Chondrocyte (in vitro differentiated cells): ENCODE results near the gene DGUOK. TPM values are rescaled to one million over a fixed set of nuclear protein-coding genes. Genes with fewer than 3 reads are reported as not detected.
"Not testable (repeated sequence)": the region's sequence is repeated elsewhere in the genome, so short reads cannot be mapped to it uniquely, and the experiment has no call there.

Experiments
- DNase-seq: peaks from one replicate; pipeline ENCODE4 v3.0.0; 2021; ENCODE audit warnings: mixed read lengths, low spot score
- H3K27ac Mint-ChIP-seq: one replicate; pipeline ENCODE4 v1.8.0; 2021; ENCODE audit warnings: mild to moderate bottlenecking, moderate library complexity, mixed read lengths; ENCODE audit not compliant: unreplicated experiment
- H3K27me3 Mint-ChIP-seq: 2 replicates; pipeline ENCODE4 v1.8.0; 2021; ENCODE audit warnings: low read depth, mixed read lengths
- H3K36me3 Mint-ChIP-seq: 2 replicates; pipeline ENCODE4 v1.8.0; 2021; ENCODE audit warnings: low read depth, mixed read lengths
- H3K4me1 Mint-ChIP-seq: 2 replicates; pipeline ENCODE4 v1.8.0; 2021; ENCODE audit warnings: low read depth, mild to moderate bottlenecking, mixed read lengths
- H3K4me3 Mint-ChIP-seq: one replicate; pipeline ENCODE4 v1.8.0; 2021; ENCODE audit warnings: mild to moderate bottlenecking, moderate library complexity, mixed read lengths; ENCODE audit not compliant: unreplicated experiment
- H3K9me3 Mint-ChIP-seq: 2 replicates; pipeline ENCODE4 v1.8.0; 2021; ENCODE audit warnings: low read depth, mixed read lengths
- total RNA-seq: library from RNA; stranded (reverse); gene quantifications from 3 replicates; pipeline ENCODE4 v1.2.1, GENCODE V29; 2021
- TF ChIP-seq, protein P1 (sequence below): fragments of 200-600 bp; sonication (generic); IDR thresholded peaks from 2 replicates; pipeline ENCODE4 v1.5.0; 2021; ENCODE audit warnings: antibody characterized with exemption, mild to moderate bottlenecking, moderate library complexity

The DGUOK gene
- total RNA-seq, 1 donor from 2014 or later: 60.8 TPM

DNA sequence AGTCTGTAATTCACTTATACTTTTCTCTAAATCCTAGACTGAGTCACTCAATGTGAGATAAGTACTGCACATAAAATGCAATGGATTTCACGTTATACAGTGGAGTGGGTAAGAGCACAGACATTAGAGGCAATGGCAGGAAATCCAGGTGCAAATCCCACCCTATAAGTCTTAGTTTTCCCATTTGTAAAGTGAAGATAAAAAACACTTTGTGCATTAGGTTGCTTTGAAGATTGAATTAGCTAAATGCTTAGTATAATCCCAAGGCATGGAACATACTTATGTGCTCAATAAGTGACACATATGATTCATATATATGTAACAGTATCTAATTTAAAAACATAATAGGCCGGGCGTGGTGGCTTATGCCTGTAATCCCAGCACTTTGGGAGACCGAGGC is 23.4 kb upstream of the DGUOK start:
- Mint-ChIP-seq H3K27ac (no peak overlapping the region), H3K4me1 (peaks cover 53% of the 10 kb centered on the region), H3K27me3 (no peaks in the 10 kb centered on the region), H3K4me3 (no peak overlapping the region), H3K9me3 (no peaks in the 10 kb centered on the region), H3K36me3 (peaks cover 29% of the 10 kb centered on the region)
- DNase-seq: no peak
- TF ChIP-seq, protein P1, sequence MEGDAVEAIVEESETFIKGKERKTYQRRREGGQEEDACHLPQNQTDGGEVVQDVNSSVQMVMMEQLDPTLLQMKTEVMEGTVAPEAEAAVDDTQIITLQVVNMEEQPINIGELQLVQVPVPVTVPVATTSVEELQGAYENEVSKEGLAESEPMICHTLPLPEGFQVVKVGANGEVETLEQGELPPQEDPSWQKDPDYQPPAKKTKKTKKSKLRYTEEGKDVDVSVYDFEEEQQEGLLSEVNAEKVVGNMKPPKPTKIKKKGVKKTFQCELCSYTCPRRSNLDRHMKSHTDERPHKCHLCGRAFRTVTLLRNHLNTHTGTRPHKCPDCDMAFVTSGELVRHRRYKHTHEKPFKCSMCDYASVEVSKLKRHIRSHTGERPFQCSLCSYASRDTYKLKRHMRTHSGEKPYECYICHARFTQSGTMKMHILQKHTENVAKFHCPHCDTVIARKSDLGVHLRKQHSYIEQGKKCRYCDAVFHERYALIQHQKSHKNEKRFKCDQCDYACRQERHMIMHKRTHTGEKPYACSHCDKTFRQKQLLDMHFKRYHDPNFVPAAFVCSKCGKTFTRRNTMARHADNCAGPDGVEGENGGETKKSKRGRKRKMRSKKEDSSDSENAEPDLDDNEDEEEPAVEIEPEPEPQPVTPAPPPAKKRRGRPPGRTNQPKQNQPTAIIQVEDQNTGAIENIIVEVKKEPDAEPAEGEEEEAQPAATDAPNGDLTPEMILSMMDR: no peak

DNA sequence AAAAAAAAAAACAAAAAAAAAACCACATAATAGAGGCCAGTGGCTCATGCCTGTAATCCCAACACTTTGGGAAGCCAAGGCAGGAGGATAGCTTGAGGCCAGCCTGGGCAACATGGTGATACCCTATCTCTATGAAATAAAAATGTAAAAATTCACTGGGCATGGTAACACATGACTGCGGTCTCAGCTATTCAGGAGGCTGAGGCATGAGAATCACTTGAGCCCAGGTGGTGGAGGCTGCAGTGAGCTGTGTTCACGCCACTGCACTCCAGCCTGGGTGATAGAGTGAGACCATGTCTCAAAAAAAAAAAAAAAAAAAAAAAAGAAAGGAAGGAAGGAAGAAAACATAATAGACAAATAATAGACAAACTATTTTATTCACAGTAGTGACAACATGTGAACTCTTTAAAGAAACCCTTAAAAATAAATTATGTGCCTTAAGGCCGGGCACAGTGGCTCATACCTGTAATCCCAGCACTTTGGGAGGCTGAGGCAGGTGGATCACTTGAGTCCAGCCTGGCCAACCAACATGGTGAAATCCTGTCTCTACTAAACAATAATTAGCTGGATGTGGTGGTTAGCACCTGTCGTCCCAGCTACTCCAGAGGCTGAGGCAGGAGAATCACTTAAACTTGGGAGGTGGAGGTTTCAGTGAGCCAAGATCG is 22.6 kb upstream of the DGUOK start:
- Mint-ChIP-seq H3K36me3 (peaks cover 34% of the 10 kb centered on the region), H3K27ac (peak overlapping the region; percentile 51)
- H3K4me3 Mint-ChIP-seq: not testable (repeated sequence)

DNA sequence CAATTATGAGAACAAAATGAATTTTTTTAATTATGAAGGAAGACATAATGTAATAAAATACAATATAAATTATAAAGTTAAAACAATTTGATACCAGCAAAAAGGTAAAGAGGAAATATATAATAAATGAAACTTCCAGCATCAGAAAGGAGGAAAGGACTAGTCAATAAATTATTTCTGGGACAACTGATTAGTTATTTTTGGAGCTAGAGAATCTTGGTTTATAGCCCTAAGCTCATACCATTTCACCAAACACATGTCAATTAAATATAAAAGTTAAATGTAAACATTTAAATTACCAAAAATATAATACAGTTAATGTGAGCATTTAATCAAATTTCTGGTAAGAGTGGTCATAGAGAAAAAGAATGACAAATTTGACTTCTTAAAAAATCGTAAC is 21.7 kb upstream of the DGUOK start:
- Mint-ChIP-seq H3K4me1 (peaks cover 52% of the 10 kb centered on the region), H3K36me3 (peaks cover 34% of the 10 kb centered on the region), H3K27me3 (no peaks in the 10 kb centered on the region), H3K4me3 (no peak overlapping the region), H3K27ac (no peak overlapping the region), H3K9me3 (no peaks in the 10 kb centered on the region)
- TF ChIP-seq, protein P1: no peak
- DNase-seq: no peak

More for the DNA sequence above, 22.6 kb upstream of the DGUOK start:
- H3K27me3 Mint-ChIP-seq, DNase-seq, H3K9me3 Mint-ChIP-seq: not testable (repeated sequence)
- peaks cover 59% of the 10 kb centered on the region for H3K4me1 Mint-ChIP-seq

DNA sequence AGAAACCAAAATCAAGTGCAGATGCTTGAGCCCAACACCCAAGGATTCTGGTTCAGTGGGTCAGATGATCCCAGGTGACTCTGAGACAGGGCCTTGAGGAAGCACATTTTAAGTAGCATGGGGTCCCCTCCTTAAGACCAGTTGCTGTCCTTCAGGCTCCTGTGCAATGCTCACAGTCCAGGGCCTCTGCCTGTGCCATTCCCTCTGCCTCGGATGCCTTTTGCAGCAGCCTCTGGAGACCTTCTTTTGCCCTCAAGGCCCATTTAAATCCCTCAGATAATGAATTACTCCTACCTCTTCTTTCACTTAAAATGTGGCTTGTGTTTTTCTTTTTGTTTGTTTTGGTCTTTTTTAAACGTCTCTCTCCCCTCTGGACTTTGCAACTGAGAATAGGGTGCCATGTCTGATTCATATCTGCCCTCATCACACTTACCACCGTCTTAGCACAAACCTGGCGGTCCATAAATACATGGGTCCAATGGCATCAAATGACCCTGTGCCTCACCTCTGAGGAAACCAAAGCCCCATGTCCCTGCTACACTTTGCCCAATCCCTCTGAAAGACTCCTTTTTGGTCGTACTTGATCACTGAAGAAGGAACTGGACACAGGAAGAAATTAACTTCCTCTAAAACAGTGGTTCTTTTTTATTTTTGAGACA is 19.7 kb upstream of the DGUOK start:
- Mint-ChIP-seq H3K27ac (peak overlapping the region; percentile 74), H3K4me1 (peaks cover 34% of the 10 kb centered on the region), H3K27me3 (no peaks in the 10 kb centered on the region), H3K4me3 (no peak overlapping the region), H3K36me3 (peaks cover 26% of the 10 kb centered on the region), H3K9me3 (no peaks in the 10 kb centered on the region)
- DNase-seq: no peak
- TF ChIP-seq, protein P1: no peak

DNA sequence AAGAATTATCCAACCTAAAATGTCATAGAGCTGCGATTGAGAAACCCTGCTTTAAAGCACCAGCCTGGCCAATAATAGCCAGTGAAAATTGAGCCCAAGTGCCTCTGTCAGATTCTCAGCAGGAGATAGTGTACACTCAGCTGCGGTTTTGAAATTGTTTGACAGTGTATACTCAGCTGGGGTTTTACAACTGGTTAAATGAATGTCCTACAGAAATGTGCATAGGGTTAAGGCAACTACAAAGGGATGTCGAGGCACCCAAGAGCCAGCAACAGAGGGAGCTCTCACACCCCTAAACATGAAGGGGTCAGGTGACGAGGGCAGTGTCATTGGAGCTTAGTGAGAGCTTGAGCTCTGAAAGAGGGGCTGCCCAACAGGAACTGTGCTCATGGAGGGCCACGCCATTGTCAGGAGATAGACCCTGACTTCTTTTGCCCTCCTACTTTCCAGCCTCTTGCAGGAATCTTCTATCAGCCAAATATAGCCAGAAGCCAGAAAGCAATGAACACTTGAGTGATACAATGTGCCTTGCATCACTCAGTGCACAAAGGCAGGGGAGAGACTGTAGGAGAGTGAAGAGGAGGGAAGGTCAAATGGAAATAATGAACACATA is 18.7 kb upstream of the DGUOK start:
- Mint-ChIP-seq H3K4me3 (no peak overlapping the region), H3K27me3 (no peaks in the 10 kb centered on the region), H3K27ac (peak overlapping the region; percentile 74), H3K36me3 (peaks cover 19% of the 10 kb centered on the region), H3K9me3 (no peaks in the 10 kb centered on the region), H3K4me1 (peaks cover 25% of the 10 kb centered on the region)
- DNase-seq: no peak
- TF ChIP-seq, protein P1: peak; percentile 58
